Erythroblast (primary cell): ENCODE results near the gene PYY.

Source experiments
- GATA1 ChIP-seq: IDR thresholded peaks from 2 replicates; pipeline ENCODE4 v1.6.1; 2011; ENCODE audit warnings: low read depth, mild to moderate bottlenecking, control low read depth, low read length, moderate library complexity
- POLR2A ChIP-seq: IDR thresholded peaks from 2 replicates; pipeline ENCODE4 v1.6.1; 2011; ENCODE audit warnings: mild to moderate bottlenecking, low read length

DNA sequence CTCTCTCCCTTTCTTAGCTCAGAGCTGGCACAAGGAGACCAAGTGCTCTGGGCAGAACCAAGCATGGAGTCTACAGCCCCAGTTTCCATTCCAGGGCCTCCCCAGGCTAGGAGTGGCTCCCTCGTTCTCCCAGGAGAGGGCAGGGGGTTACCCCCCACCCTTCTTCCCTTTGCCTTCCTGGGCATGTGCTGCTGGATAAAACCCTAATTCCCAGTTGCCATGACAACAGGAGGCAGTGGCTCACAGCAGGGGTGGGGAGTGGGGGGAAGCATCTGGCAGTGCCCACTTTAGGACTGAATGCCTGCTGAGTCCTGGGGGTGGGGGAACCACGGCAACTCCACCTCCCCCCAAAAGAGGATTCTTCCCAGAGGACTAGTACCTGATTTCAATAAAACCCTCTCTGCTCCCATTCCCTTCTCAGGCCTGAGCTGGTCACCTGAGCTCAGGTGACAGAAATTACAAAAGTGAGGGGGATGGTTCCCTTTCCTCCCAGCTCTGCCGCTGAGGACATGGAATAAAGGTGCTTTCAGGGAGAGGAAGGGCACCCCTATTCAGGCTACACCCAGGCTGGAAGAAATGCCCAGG is 48.2 kb downstream of the PYY start:
- no peak for TF ChIP-seq POLR2A
- no peak for TF ChIP-seq GATA1
